Upper lobe of right lung (tissue), 1 donor: ENCODE results near the gene FDPS. TPM values are rescaled to one million over a fixed set of nuclear protein-coding genes. Genes with fewer than 3 reads are reported as not detected.
A peak's percentile ranks its signal among the peaks of the same experiment; 100 is the strongest.

Experiments used
- ATAC-seq: fragments of 200-7000 bp; cut with Tn5 transposase; one replicate; pipeline ENCODE4 v1.9.1; 2020; ENCODE audit warnings: mild to moderate bottlenecking, moderate library complexity
- DNase-seq: peaks from one replicate; pipeline ENCODE4 v3.0.0-alpha.2; 2020
- H3K27ac ChIP-seq: fragments of 200-600 bp; one replicate; pipeline ENCODE4 v1.8.0; 2022
- H3K27me3 ChIP-seq: fragments of 200-600 bp; one replicate; pipeline ENCODE4 v1.8.0; 2022; ENCODE audit warnings: mild to moderate bottlenecking
- H3K36me3 ChIP-seq: fragments of 200-600 bp; one replicate; pipeline ENCODE4 v1.8.0; 2022
- H3K4me1 ChIP-seq: fragments of 200-600 bp; one replicate; pipeline ENCODE4 v1.8.0; 2022
- H3K4me3 ChIP-seq: fragments of 200-600 bp; one replicate; pipeline ENCODE4 v1.8.0; 2022; ENCODE audit warnings: mild to moderate bottlenecking
- H3K9me3 ChIP-seq: fragments of 200-600 bp; one replicate; pipeline ENCODE4 v1.8.0; 2022
- intact Hi-C: fragments of 100-400 bp; cut with DNase I; formaldehyde crosslinking; loops from one replicate; pipeline ENCODE4 v1.11.0; 2022
- long read RNA-seq: library from polyadenylated mRNA; unstranded; transcript quantifications from one replicate; pipeline ENCODE4 v2.0.0, GENCODE V29; 2021
- total RNA-seq: library from RNA; stranded (reverse); fragmentation: NEBNext Ultra II Directional; extraction: Animal tissue kit (Norgen Biotek cat#: 25700); gene quantifications from one replicate; pipeline ENCODE4 v1.2.1, GENCODE V29; 2021
- TF ChIP-seq, protein P1 (sequence below): fragments of 200-600 bp; IDR thresholded peaks from one replicate; pipeline ENCODE4 v1.8.0; 2022; ENCODE audit warnings: antibody characterized with exemption
- donor health status: DM: no; HTN: yes; CAD: no; lungs with severe emphysema.

FDPS gene
- 225 TPM for total RNA-seq
- long read RNA-seq, transcript FDPS-202 (11 exons, 1,431 nt): minor isoform, 13 of 172 reads
- long read RNA-seq, transcript FDPS-221 (10 exons, 1,198 nt): minor isoform, 6 of 172 reads
- long read RNA-seq, transcript FDPS-203 (10 exons, 1,256 nt): minor isoform, 51 of 172 reads
- long read RNA-seq, transcript FDPS-206 (10 exons, 1,178 nt): major isoform, 61 of 172 reads
- long read RNA-seq, partial matches to known transcripts: 17 of 172 reads
- long read RNA-seq, other reads (novel, unspliced or antisense): 19 of 172 reads

GRCh38 chr1:155308493-155309422 is at the start of gene FDPS:
Gene FDPS, plus strand, starts transcription at chr1:155308866. Its CDS starts 924 bp downstream, at chr1:155309790.
- intact Hi-C loops: no loop called here
- H3K27ac ChIP-seq: peak within 1 kb of the TSS; percentile 90

GRCh38 chr1:155260276-155260675 is 48.4 kb upstream of the FDPS start:
- no peak overlapping the region for H3K27ac ChIP-seq
- peaks cover 22% of the 10 kb centered on the region for H3K4me1 ChIP-seq
- no peak overlapping the region for H3K4me3 ChIP-seq
- H3K9me3 ChIP-seq: no peaks in the 10 kb centered on the region
- no peak for ATAC-seq
- intact Hi-C loops: no loop called here
- TF ChIP-seq, protein P1, sequence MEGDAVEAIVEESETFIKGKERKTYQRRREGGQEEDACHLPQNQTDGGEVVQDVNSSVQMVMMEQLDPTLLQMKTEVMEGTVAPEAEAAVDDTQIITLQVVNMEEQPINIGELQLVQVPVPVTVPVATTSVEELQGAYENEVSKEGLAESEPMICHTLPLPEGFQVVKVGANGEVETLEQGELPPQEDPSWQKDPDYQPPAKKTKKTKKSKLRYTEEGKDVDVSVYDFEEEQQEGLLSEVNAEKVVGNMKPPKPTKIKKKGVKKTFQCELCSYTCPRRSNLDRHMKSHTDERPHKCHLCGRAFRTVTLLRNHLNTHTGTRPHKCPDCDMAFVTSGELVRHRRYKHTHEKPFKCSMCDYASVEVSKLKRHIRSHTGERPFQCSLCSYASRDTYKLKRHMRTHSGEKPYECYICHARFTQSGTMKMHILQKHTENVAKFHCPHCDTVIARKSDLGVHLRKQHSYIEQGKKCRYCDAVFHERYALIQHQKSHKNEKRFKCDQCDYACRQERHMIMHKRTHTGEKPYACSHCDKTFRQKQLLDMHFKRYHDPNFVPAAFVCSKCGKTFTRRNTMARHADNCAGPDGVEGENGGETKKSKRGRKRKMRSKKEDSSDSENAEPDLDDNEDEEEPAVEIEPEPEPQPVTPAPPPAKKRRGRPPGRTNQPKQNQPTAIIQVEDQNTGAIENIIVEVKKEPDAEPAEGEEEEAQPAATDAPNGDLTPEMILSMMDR: no peak
- DNase-seq: no peak
- no peaks in the 10 kb centered on the region for H3K27me3 ChIP-seq
- H3K36me3 ChIP-seq: peaks cover 62% of the 10 kb centered on the region

More at GRCh38 chr1:155308493-155309422, at the start of gene FDPS:
- Histone ChIP-seq H3K27me3 (no peaks in the 10 kb centered on the region), H3K4me3 (peak within 1 kb of the TSS; percentile 96), H3K4me1 (peaks cover 19% of the 10 kb centered on the region), H3K9me3 (no peaks in the 10 kb centered on the region), H3K36me3 (peaks cover 18% of the 10 kb centered on the region)
- DNase-seq (peak; percentile 99), ATAC-seq (peak; percentile 99)
- TF ChIP-seq, protein P1: no peak

- Histone ChIP-seq H3K27ac (peak overlapping the region; percentile 89), H3K27me3 (no peaks in the 10 kb centered on the region), H3K36me3 (peaks cover 74% of the 10 kb centered on the region), H3K9me3 (no peaks in the 10 kb centered on the region), H3K4me1 (peaks cover 12% of the 10 kb centered on the region), H3K4me3 (peak overlapping the region; percentile 97)
- TF ChIP-seq, protein P1: no peak
- intact Hi-C loops: no loop called here
- peak; percentile 1 for ATAC-seq
- DNase-seq: no peak
Measured at GRCh38 chr1:155261493-155261851, 47.2 kb upstream of the FDPS start.

GRCh38 chr1:155261852-155262673 is 46.6 kb upstream of the FDPS start, which contains the start of gene SCAMP3:
Gene SCAMP3, minus strand, starts transcription at chr1:155262360. Its CDS starts 209 bp downstream, at chr1:155262151.
- DNase-seq: peak; percentile 96
- peak; percentile 99 for ATAC-seq
- TF ChIP-seq, protein P1: no peak
- Histone ChIP-seq H3K4me1 (peaks cover 12% of the 10 kb centered on the region), H3K9me3 (no peaks in the 10 kb centered on the region), H3K36me3 (peaks cover 77% of the 10 kb centered on the region), H3K27me3 (no peaks in the 10 kb centered on the region), H3K4me3 (peak within 1 kb of the TSS; percentile 97), H3K27ac (peak within 1 kb of the TSS; percentile 89)
- intact Hi-C loops: no loop called here

DNA sequence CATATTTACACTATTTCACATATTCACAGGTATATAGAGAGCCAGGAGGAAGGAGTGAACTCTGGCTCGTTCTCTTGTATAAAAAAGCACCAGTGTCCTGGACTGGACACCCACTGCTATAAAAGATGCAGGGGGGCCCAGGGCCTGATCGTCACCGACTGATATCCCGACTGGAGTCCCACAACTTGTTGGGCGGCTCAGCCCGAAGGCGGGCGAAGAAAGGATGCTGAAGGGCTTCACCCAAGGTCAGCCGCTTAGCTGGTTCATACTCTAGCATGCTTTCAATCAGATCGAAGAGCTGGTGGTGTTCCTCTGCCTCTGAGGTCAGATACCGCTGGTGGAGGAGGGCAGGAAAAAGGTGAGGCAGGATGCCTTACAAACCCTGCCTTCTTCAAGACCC is 45.6 kb upstream of the FDPS start:
- no peak overlapping the region for H3K27ac ChIP-seq
- TF ChIP-seq, protein P1: no peak
- intact Hi-C loops: no loop called here
- ATAC-seq (no peak), DNase-seq (no peak)
- no peaks in the 10 kb centered on the region for H3K9me3 ChIP-seq
- H3K36me3 ChIP-seq: peaks cover 77% of the 10 kb centered on the region
- no peaks in the 10 kb centered on the region for H3K27me3 ChIP-seq
- H3K4me3 ChIP-seq: no peak overlapping the region
- peaks cover 12% of the 10 kb centered on the region for H3K4me1 ChIP-seq
